Stomach smooth muscle (tissue), 2 donors: ENCODE measurements around the gene ATF7.
A peak's percentile ranks its signal among the peaks of the same experiment; 100 is the strongest.

Source experiments
- H3K27ac ChIP-seq: one replicate; pipeline ENCODE4 v1.7.0; 2013; ENCODE audit warnings: mild to moderate bottlenecking, low read length, inconsistent platforms
- H3K27me3 ChIP-seq, 2 donors: one replicate each; pipeline ENCODE4 v1.7.0; 2013; ENCODE audit warnings: low read length in 2 of 2; ENCODE audit not compliant: insufficient read depth in 2 of 2, control insufficient read depth in 1 of 2
- H3K36me3 ChIP-seq, 2 donors: one replicate each; pipeline ENCODE4 v1.7.0; 2013; ENCODE audit warnings: low read length in 2 of 2; ENCODE audit not compliant: control insufficient read depth in 2 of 2, insufficient read depth in 2 of 2
- H3K4me1 ChIP-seq: one replicate; pipeline ENCODE4 v1.7.0; 2013; ENCODE audit warnings: low read length; ENCODE audit not compliant: control insufficient read depth, insufficient read depth
- H3K4me3 ChIP-seq, 2 donors: one replicate each; pipeline ENCODE4 v1.7.0; 2013; ENCODE audit warnings: low read length in 2 of 2
- H3K9ac ChIP-seq, 2 donors: one replicate each; pipeline ENCODE4 v1.7.0; 2013; ENCODE audit warnings: low read length in 2 of 2, mild to moderate bottlenecking in 1 of 2
- H3K9me3 ChIP-seq, 2 donors: one replicate each; pipeline ENCODE4 v1.7.0; 2013; ENCODE audit warnings: low read length in 2 of 2; ENCODE audit not compliant: control insufficient read depth in 2 of 2
- donor health status: healthy.
- donor health status: Pancreatic carcinoma.

Gene ATF7

GRCh38 chr12:53474077-53474476, 152.1 kb downstream of the ATF7 start:
- H3K4me3 ChIP-seq: no peak overlapping the region
- peaks cover 14% of the 10 kb centered on the region for H3K4me1 ChIP-seq
- no peak overlapping the region for H3K9ac ChIP-seq
- H3K36me3 ChIP-seq: peaks cover 58 to 71% of the 10 kb centered on the region in 2 donors
- H3K9me3 ChIP-seq: no peaks in the 10 kb centered on the region
- no peaks in the 10 kb centered on the region for H3K27me3 ChIP-seq
- H3K27ac ChIP-seq: no peak overlapping the region

- Histone ChIP-seq H3K27me3 (no peaks in the 10 kb centered on the region), H3K4me1 (peaks cover 14% of the 10 kb centered on the region), H3K9ac (no peak overlapping the region), H3K9me3 (no peaks in the 10 kb centered on the region), H3K27ac (no peak overlapping the region), H3K4me3 (no peak overlapping the region), H3K36me3 (peaks cover 74 to 85% of the 10 kb centered on the region in 2 donors)
These were observed 154.1 kb downstream of the ATF7 start for GRCh38 chr12:53472056-53472582.

GRCh38 chr12:53468282-53468681, 157.9 kb downstream of the ATF7 start:
- no peak overlapping the region for H3K9ac ChIP-seq
- peaks cover 80 to 82% of the 10 kb centered on the region in 2 donors for H3K36me3 ChIP-seq
- no peak overlapping the region for H3K4me3 ChIP-seq
- peaks cover 11% of the 10 kb centered on the region for H3K4me1 ChIP-seq
- no peak overlapping the region for H3K27ac ChIP-seq
- no peaks in the 10 kb centered on the region for H3K27me3 ChIP-seq
- no peaks in the 10 kb centered on the region for H3K9me3 ChIP-seq

GRCh38 chr12:53467880-53468279, 158.3 kb downstream of the ATF7 start:
- Histone ChIP-seq H3K4me3 (no peak overlapping the region), H3K27ac (no peak overlapping the region)

GRCh38 chr12:53467082-53467481, 159.1 kb downstream of the ATF7 start:
- Histone ChIP-seq H3K9ac (no peak overlapping the region), H3K9me3 (no peaks in the 10 kb centered on the region), H3K36me3 (peaks cover 83 to 86% of the 10 kb centered on the region in 2 donors), H3K4me3 (no peak overlapping the region), H3K27me3 (no peaks in the 10 kb centered on the region), H3K27ac (no peak overlapping the region), H3K4me1 (peaks cover 16% of the 10 kb centered on the region)

More at GRCh38 chr12:53467880-53468279, 158.3 kb downstream of the ATF7 start:
- H3K27me3 ChIP-seq: no peaks in the 10 kb centered on the region
- H3K36me3 ChIP-seq: peaks cover 84 to 86% of the 10 kb centered on the region in 2 donors
- peaks cover 13% of the 10 kb centered on the region for H3K4me1 ChIP-seq
- no peak overlapping the region for H3K9ac ChIP-seq
- no peaks in the 10 kb centered on the region for H3K9me3 ChIP-seq

GRCh38 chr12:53466640-53467039, 159.5 kb downstream of the ATF7 start:
- Histone ChIP-seq H3K27ac (no peak overlapping the region), H3K9me3 (no peaks in the 10 kb centered on the region), H3K36me3 (peaks cover 83 to 86% of the 10 kb centered on the region in 2 donors), H3K4me3 (no peak overlapping the region), H3K9ac (no peak overlapping the region), H3K27me3 (no peaks in the 10 kb centered on the region), H3K4me1 (peaks cover 12% of the 10 kb centered on the region)

DNA sequence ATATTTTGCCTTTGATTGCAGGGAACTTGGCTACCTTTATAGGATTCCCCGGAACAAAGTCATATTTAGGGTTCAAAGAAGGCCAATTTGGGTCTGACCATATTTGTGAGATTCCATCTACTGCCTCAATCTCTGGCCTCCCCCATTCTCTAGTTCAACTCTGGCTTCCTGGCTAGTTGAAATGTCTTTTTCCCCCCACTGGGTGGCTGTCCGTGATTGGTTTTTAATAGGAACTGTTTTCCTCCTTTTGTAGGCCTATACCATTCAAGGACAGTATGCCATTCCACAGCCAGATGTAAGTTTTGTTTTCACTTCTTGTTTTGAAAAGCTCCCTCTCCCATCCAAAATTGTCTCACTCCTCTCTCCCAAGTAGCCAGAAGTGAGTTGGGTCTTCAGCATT, 160.5 kb downstream of the ATF7 start:
- peak overlapping the region; percentile 24 for H3K27ac ChIP-seq
- H3K9me3 ChIP-seq: no peaks in the 10 kb centered on the region
- peaks cover 88 to 92% of the 10 kb centered on the region in 2 donors for H3K36me3 ChIP-seq
- H3K27me3 ChIP-seq: no peaks in the 10 kb centered on the region
- H3K4me1 ChIP-seq: peaks cover 14% of the 10 kb centered on the region
- H3K9ac ChIP-seq: no peak overlapping the region
- no peak overlapping the region for H3K4me3 ChIP-seq

DNA sequence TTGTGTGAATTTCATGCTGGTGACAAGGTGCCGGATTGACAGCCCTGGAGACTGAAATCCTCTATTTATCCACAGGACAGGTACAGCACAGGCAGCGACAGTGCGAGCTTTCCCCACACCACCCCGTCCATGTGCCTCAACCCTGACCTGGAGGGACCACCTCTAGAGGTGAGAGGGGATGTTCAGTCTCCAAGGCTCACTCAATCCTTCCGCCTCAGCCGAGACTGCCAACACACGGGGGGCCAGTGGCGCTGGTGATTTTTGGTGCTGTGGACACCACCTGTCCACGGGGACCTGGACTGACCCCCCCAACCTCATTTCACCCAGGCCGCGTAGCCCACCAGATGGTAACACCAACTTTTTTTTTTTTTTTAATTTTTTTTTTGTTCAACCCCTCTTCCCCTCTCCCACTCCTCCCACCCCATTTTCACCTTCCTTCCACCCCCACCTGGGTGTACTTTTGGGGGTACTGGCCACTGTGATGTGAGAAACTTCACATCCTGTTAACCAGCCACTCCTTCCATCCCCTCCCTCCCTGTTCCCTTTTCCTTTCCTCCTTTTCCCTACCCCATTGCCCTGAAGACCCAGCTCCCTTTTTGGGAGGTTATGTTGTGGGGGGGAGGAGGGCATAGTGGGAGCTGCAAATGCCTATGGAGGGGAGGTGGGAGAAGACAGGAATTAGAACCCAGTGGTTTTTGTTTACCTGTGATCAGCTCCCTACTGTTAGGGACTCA, 161.3 kb downstream of the ATF7 start:
- H3K9me3 ChIP-seq: no peaks in the 10 kb centered on the region
- H3K27me3 ChIP-seq: no peaks in the 10 kb centered on the region
- no peak overlapping the region for H3K9ac ChIP-seq
- no peak overlapping the region for H3K4me3 ChIP-seq
- H3K27ac ChIP-seq: peak overlapping the region; percentile 24
- H3K4me1 ChIP-seq: peaks cover 18% of the 10 kb centered on the region
- peaks cover 92 to 95% of the 10 kb centered on the region in 2 donors for H3K36me3 ChIP-seq

DNA sequence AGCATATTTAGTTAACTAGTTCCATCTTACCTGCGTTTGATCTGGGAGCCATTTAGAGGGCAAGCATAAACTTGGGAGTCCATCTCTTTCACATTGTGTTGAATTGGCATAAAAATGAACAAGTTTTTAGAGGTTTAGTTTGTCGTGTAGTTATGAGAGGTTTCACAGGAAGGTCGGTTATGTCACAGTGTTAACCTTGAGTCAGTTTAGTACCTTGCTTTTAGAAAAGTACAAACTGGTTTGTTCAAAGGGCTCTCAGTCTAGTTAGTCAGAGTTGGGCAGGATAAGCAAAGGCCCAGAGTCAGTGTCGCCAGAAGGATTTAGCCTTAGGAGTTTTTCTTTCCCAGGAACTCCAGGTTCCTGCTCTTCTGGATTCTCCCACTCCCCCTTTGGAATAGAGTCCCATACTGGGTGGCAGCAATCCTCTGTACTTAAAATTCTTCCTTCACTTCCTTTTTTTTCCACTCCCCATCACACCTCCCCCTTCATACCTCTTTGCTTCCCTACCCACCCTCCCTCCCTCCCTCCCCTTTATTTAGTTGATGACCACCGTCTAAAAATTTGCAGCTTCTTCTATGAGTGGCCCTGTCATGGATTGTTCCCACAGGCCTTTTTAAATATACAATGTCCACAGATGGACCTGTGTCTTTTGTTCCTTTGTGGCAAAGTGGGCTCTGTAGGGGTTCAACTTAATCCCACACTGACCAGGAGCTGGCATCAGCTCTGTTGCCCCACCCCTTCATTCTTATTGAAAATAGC, 162.2 kb downstream of the ATF7 start:
- H3K36me3 ChIP-seq: peaks cover 89 to 95% of the 10 kb centered on the region in 2 donors
- no peaks in the 10 kb centered on the region for H3K27me3 ChIP-seq
- peaks cover 18% of the 10 kb centered on the region for H3K4me1 ChIP-seq
- H3K9me3 ChIP-seq: no peaks in the 10 kb centered on the region
- H3K27ac ChIP-seq: peak overlapping the region; percentile 2
- H3K9ac ChIP-seq: no peak overlapping the region
- H3K4me3 ChIP-seq: no peak overlapping the region

DNA sequence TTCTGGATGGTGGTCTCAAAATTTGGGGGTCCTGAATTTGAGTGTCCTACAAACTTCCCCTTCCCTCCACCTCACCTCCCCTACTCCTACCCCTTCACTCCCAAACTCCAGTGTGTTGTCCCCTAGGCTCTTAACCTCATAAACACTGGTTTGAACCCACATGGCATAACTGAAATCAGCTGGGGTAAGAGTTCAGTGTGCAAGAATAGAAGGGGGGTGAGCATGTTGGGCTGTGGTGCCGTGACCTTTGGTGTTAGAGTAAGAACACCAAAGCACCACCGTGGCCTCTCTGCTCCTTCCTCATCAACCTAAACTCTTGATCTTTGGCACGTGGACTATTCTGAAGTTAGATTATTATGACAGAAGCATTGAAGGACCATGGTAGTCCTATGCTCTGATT, 163.2 kb downstream of the ATF7 start:
- Histone ChIP-seq H3K36me3 (peaks cover 85 to 94% of the 10 kb centered on the region in 2 donors), H3K4me3 (no peak overlapping the region), H3K4me1 (peaks cover 18% of the 10 kb centered on the region), H3K27me3 (no peaks in the 10 kb centered on the region), H3K27ac (no peak overlapping the region), H3K9me3 (no peaks in the 10 kb centered on the region), H3K9ac (no peak overlapping the region)
